IMR-90 (cell line): ENCODE results near the gene NOS1AP. TPM values are rescaled to one million over a fixed set of nuclear protein-coding genes. Genes with fewer than 3 reads are reported as not detected.

Experiments
- ATAC-seq: fragments of 200-7000 bp; cut with Tn5 transposase; 2 replicates; pipeline ENCODE4 v1.9.1; 2020; ENCODE audit warnings: low read depth, mild to moderate bottlenecking, moderate library complexity
- BruUV-seq: library from RNA; stranded (reverse); fragments of 400-500 nt; replicated peaks from 2 replicates; lab custom pipeline; 2021; lab: Mats Ljungman, UMichigan
- CTCF ChIA-PET: fragments of 300-600 bp; formaldehyde crosslinking; extraction: SDS; loops from one replicate; lab custom pipeline; 2021; ENCODE audit warnings: antibody characterized with exemption; lab: Yijun Ruan, JAX
- POLR2A ChIA-PET: fragments of 300-600 bp; sonication (Branson Sonifier 250); formaldehyde crosslinking; loops from one replicate; lab custom pipeline; 2022; ENCODE audit warnings: antibody characterized with exemption; ENCODE audit not compliant: unreplicated experiment; lab: Charles Lee
- DNase-seq: peaks from one replicate; pipeline ENCODE4 v3.0.0; 2013
- H2AFZ ChIP-seq: replicated peaks from 2 replicates; pipeline ENCODE3; 2013; ENCODE audit warnings: low read length, mild to moderate bottlenecking; ENCODE audit not compliant: poor library complexity
- H2AK5ac ChIP-seq: 2 replicates; pipeline ENCODE4 v1.6.1; 2013; ENCODE audit warnings: low read depth, low read length, inconsistent platforms
- H2AK9ac ChIP-seq: replicated peaks from 2 replicates; pipeline ENCODE3; 2013; ENCODE audit warnings: mild to moderate bottlenecking, low read depth, low read length, moderate library complexity; ENCODE audit not compliant: poor library complexity
- H2BK120ac ChIP-seq: 2 replicates; pipeline ENCODE4 v1.6.1; 2013; ENCODE audit warnings: low read depth, low read length, inconsistent platforms
- H2BK15ac ChIP-seq: 3 replicates; pipeline ENCODE4 v1.6.1; 2013; ENCODE audit warnings: low read depth, low read length, inconsistent platforms
- H2BK20ac ChIP-seq: 2 replicates; pipeline ENCODE4 v1.6.1; 2013; ENCODE audit warnings: low read depth, mild to moderate bottlenecking, inconsistent platforms, low read length, moderate library complexity
- H2BK5ac ChIP-seq: 2 replicates; pipeline ENCODE4 v1.6.1; 2013; ENCODE audit warnings: mild to moderate bottlenecking, low read depth, low read length, inconsistent platforms; ENCODE audit not compliant: poor library complexity, severe bottlenecking
- H3K14ac ChIP-seq: replicated peaks from 2 replicates; pipeline ENCODE4 v1.6.1; 2013; ENCODE audit warnings: low read depth, low read length, inconsistent platforms
- H3K18ac ChIP-seq: 2 replicates; pipeline ENCODE4 v1.6.1; 2013; ENCODE audit warnings: low read depth, low read length, control low read depth
- H3K23ac ChIP-seq: 2 replicates; pipeline ENCODE4 v1.6.1; 2013; ENCODE audit warnings: low read depth, low read length, inconsistent platforms
- H3K27ac ChIP-seq: 2 replicates; pipeline ENCODE4 v1.5.1; 2013; ENCODE audit warnings: mild to moderate bottlenecking, control low read depth, low read length; ENCODE audit not compliant: insufficient read depth
- H3K27me3 ChIP-seq: 2 replicates; pipeline ENCODE4 v1.6.1; 2013; ENCODE audit warnings: low read length; ENCODE audit not compliant: control insufficient read depth, insufficient read depth
- H3K36me3 ChIP-seq: 2 replicates; pipeline ENCODE4 v1.6.1; 2013; ENCODE audit warnings: low read length, mixed read lengths; ENCODE audit not compliant: control insufficient read depth, insufficient read depth
- H3K4ac ChIP-seq: 2 replicates; pipeline ENCODE4 v1.6.1; 2013; ENCODE audit warnings: low read depth, low read length, inconsistent platforms
- H3K4me1 ChIP-seq: 2 replicates; pipeline ENCODE4 v1.6.1; 2013; ENCODE audit warnings: low read length, mixed read lengths; ENCODE audit not compliant: control insufficient read depth, insufficient read depth
- H3K4me2 ChIP-seq: 2 replicates; pipeline ENCODE4 v1.6.1; 2013; ENCODE audit warnings: low read depth, mild to moderate bottlenecking, control low read depth, low read length, moderate library complexity
- H3K4me3 ChIP-seq: 2 replicates; pipeline ENCODE4 v1.5.1; 2013; ENCODE audit warnings: low read depth, mild to moderate bottlenecking, control low read depth, low read length, moderate library complexity; ENCODE audit not compliant: insufficient read depth
- H3K56ac ChIP-seq: 2 replicates; pipeline ENCODE4 v1.6.1; 2013; ENCODE audit warnings: low read length, inconsistent platforms; ENCODE audit not compliant: insufficient read depth; ENCODE audit errors: extremely low read depth
- H3K79me1 ChIP-seq, 2 experiments: 2 replicates each; pipeline ENCODE4 v1.6.1; 2013; ENCODE audit warnings: low read length in 2 of 2, inconsistent platforms in 1 of 2, low read depth in 1 of 2
- H3K9ac ChIP-seq: 2 replicates; pipeline ENCODE4 v1.6.1; 2013; ENCODE audit warnings: low read depth, low read length, control low read depth
- H3K9me1 ChIP-seq: 2 replicates; pipeline ENCODE4 v1.6.1; 2013; ENCODE audit warnings: low read length, inconsistent platforms; ENCODE audit not compliant: insufficient read depth
- H3K9me3 ChIP-seq: 2 replicates; pipeline ENCODE4 v1.6.1; 2013; ENCODE audit warnings: low read length; ENCODE audit not compliant: control insufficient read depth, insufficient read depth
- H4K20me1 ChIP-seq: 2 replicates; pipeline ENCODE4 v1.6.1; 2013; ENCODE audit warnings: low read length, inconsistent platforms; ENCODE audit not compliant: insufficient read depth
- H4K5ac ChIP-seq: 2 replicates; pipeline ENCODE4 v1.6.1; 2013; ENCODE audit warnings: mild to moderate bottlenecking, low read depth, low read length, control low read depth
- H4K8ac ChIP-seq, 2 experiments: 2 replicates each; pipeline ENCODE4 v1.6.1; 2013; ENCODE audit warnings: low read depth in 2 of 2, low read length in 2 of 2, control low read depth in 1 of 2, inconsistent platforms in 1 of 2
- H4K91ac ChIP-seq: 2 replicates; pipeline ENCODE4 v1.6.1; 2013; ENCODE audit warnings: low read depth, low read length, inconsistent platforms; ENCODE audit not compliant: insufficient read depth
- BHLHE40 ChIP-seq: fragments of 150-350 bp; IDR thresholded peaks from 2 replicates; pipeline ENCODE4 v1.6.1; 2016; ENCODE audit warnings: mild to moderate bottlenecking, low read depth, low read length
- CHD1 ChIP-seq: IDR thresholded peaks from 2 replicates; pipeline ENCODE4 v1.6.1; 2012; ENCODE audit warnings: low read depth, low read length, improper control_type of control experiment
- FOS ChIP-seq: fragments of 150-350 bp; IDR thresholded peaks from 2 replicates; pipeline ENCODE4 v1.6.1; 2016; ENCODE audit warnings: low read depth, low read length
- MAFK ChIP-seq: IDR thresholded peaks from 2 replicates; pipeline ENCODE4 v1.6.1; 2012; ENCODE audit warnings: low read depth, low read length, improper control_type of control experiment
- MXI1 ChIP-seq: IDR thresholded peaks from 2 replicates; pipeline ENCODE4 v1.6.1; 2012; ENCODE audit warnings: low read depth, mild to moderate bottlenecking, low read length, moderate library complexity, borderline replicate concordance
- NFE2L2 ChIP-seq: fragments of 150-350 bp; IDR thresholded peaks from 2 replicates; pipeline ENCODE4 v1.6.1; 2016; ENCODE audit warnings: low read depth, mild to moderate bottlenecking, low read length
- POLR2A ChIP-seq: IDR thresholded peaks from 2 replicates; pipeline ENCODE4 v1.6.1; 2012; ENCODE audit warnings: mild to moderate bottlenecking, low read depth, low read length
- RAD21 ChIP-seq: IDR thresholded peaks from 2 replicates; pipeline ENCODE4 v1.6.1; 2012; ENCODE audit warnings: low read length, improper control_type of control experiment
- RCOR1 ChIP-seq: IDR thresholded peaks from 2 replicates; pipeline ENCODE4 v1.6.1; 2012; ENCODE audit warnings: mild to moderate bottlenecking, low read length, improper control_type of control experiment; ENCODE audit not compliant: insufficient replicate concordance
- RFX5 ChIP-seq: IDR thresholded peaks from 2 replicates; pipeline ENCODE4 v1.8.0; 2012; ENCODE audit warnings: low read depth, mild to moderate bottlenecking, low read length, moderate library complexity
- SMC3 ChIP-seq: fragments of 150-350 bp; IDR thresholded peaks from 2 replicates; pipeline ENCODE4 v1.6.1; 2016; ENCODE audit warnings: low read depth, mild to moderate bottlenecking, antibody characterized with exemption, low read length, moderate library complexity
- WGBS, 2 experiments: methylation state at CpG; one replicate each; pipeline versions ENCODE4 v1.1.5 to v1.1.7; 2013; ENCODE audit warnings: missing lambda C conversion rate in 2 of 2; ENCODE audit not compliant: insufficient read length in 1 of 2; ENCODE audit errors: extremely low coverage in 2 of 2; 5-methylcytosine and 5-hydroxymethylcytosine counted together
- dilution Hi-C: fragments of 300-500 bp; cut with HindIII; formaldehyde crosslinking; loops from one replicate; pipeline ENCODE4 v1.14.3; 2018; ENCODE audit warnings: low sequenced_read_pairs; ENCODE audit not compliant: unreplicated experiment
- in situ Hi-C: fragments of 300-500 bp; cut with MboI; formaldehyde crosslinking; loops from 3 replicates; pipeline ENCODE4 v1.14.3; 2019; ENCODE audit warnings: low sequenced_read_pairs, inconsistent platforms, mixed read lengths
- intact Hi-C: fragments of 100-400 bp; cut with micrococcal nuclease; formaldehyde crosslinking; loops from 2 replicates; pipeline ENCODE4 v1.10.0; 2022
- polyA plus RNA-seq, 3 experiments: library from polyadenylated mRNA; depleted of rRNA; stranded (reverse); fragments of >200 nt; gene quantifications; 2 replicates each; pipeline ENCODE4 v1.2.3, GENCODE V29; 2012; ENCODE audit warnings: low replicate concordance in 1 of 3
- total RNA-seq: library from RNA; depleted of rRNA; stranded (reverse); fragments of >200 nt; gene quantifications from 2 replicates; pipeline ENCODE4 v1.2.3, GENCODE V29; 2012
- TF ChIP-seq, protein P1 (sequence below): fragments of 150-350 bp; IDR thresholded peaks from 2 replicates; pipeline ENCODE4 v1.6.1; 2017; ENCODE audit warnings: mild to moderate bottlenecking, antibody characterized with exemption, low read length, low read depth
- TF ChIP-seq, protein P2 (sequence below): fragments of 150-350 bp; IDR thresholded peaks from 2 replicates; pipeline ENCODE4 v1.6.1; 2016; ENCODE audit warnings: low read depth, mild to moderate bottlenecking, low read length, moderate library complexity, borderline replicate concordance

NOS1AP gene
- total and polyA plus RNA-seq, 2 of the 4 experiments (the other 2 are of a cell fraction): 0.18 to 0.19 TPM

DNA sequence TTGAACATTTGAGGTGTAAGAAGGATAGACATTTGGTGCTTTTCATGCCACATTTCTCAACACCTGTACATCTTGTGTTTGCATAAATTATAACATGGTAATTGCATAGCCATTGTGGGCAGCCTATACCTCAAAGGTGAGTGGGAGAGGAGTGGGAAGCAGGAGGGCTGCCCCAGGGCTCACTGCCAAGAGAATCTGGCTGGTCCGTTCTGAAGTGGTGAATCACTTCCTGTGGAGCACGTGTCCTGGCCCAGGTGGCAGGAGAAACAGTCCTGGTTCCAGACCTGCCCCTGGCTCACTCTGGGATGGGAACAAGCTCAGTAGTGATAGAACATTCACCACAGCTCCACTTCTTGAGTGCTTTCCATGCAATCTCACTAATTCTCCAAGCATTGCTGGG, 34.2 kb upstream of the NOS1AP start:
- Histone ChIP-seq H3K18ac (no peak overlapping the region), H3K79me1 (no peaks in the 10 kb centered on the region), H2AK9ac (no peak overlapping the region), H3K4me2 (no peak overlapping the region), H3K9me3 (no peaks in the 10 kb centered on the region), H4K91ac (no peak overlapping the region), H2BK5ac (no peak overlapping the region), H3K9me1 (no peaks in the 10 kb centered on the region), H2BK15ac (no peak overlapping the region), H2BK120ac (no peak overlapping the region), H3K36me3 (no peaks in the 10 kb centered on the region), H3K14ac (no peak overlapping the region; the same call in 1 of the 2 replicates), H4K20me1 (no peaks in the 10 kb centered on the region), H4K5ac (no peak overlapping the region), H2AK5ac (no peak overlapping the region), H3K4me1 (no peaks in the 10 kb centered on the region), H2AFZ (peak overlapping the region; percentile 53), H3K56ac (no peak overlapping the region), H3K4ac (no peak overlapping the region), H3K9ac (no peak overlapping the region), H4K8ac (no peak overlapping the region), H3K4me3 (no peak overlapping the region), H2BK20ac (peak overlapping the region; percentile 18; the same call in 1 of the 2 replicates), H3K23ac (no peak overlapping the region), H3K27me3 (peaks cover 23% of the 10 kb centered on the region), H3K27ac (no peak overlapping the region)
- ChIA-PET POLR2A (no interaction called here), CTCF (interaction anchor here (0.6 to 5.0 kb wide), 2 partner anchors 242 to 341 kb away, joined by 6 to 76 read pairs; partner anchors contain the start of gene SPATA46)
- dilution Hi-C loops (no loop called here), intact Hi-C loops (no loop called here), in situ Hi-C loops (loop anchor here (5.0 kb wide), 1 partner anchor 248 kb away; no protein-coding TSS in a partner anchor)
- no TSS peak for BruUV-seq
- WGBS, 2 experiments: no CpG with 5 or more reads among the region's 2 CpGs
- TF ChIP-seq RAD21: no peak
- no peak for TF ChIP-seq SMC3
- TF ChIP-seq MXI1: no peak
- TF ChIP-seq, protein P1, sequence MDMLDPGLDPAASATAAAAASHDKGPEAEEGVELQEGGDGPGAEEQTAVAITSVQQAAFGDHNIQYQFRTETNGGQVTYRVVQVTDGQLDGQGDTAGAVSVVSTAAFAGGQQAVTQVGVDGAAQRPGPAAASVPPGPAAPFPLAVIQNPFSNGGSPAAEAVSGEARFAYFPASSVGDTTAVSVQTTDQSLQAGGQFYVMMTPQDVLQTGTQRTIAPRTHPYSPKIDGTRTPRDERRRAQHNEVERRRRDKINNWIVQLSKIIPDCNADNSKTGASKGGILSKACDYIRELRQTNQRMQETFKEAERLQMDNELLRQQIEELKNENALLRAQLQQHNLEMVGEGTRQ: no peak
- TF ChIP-seq RCOR1: no peak
- no peak for TF ChIP-seq MAFK
- no peak for TF ChIP-seq POLR2A
- TF ChIP-seq RFX5: no peak
- no peak for TF ChIP-seq CHD1
- TF ChIP-seq BHLHE40: no peak
- TF ChIP-seq NFE2L2: no peak
- no peak for TF ChIP-seq FOS
- TF ChIP-seq, protein P2, sequence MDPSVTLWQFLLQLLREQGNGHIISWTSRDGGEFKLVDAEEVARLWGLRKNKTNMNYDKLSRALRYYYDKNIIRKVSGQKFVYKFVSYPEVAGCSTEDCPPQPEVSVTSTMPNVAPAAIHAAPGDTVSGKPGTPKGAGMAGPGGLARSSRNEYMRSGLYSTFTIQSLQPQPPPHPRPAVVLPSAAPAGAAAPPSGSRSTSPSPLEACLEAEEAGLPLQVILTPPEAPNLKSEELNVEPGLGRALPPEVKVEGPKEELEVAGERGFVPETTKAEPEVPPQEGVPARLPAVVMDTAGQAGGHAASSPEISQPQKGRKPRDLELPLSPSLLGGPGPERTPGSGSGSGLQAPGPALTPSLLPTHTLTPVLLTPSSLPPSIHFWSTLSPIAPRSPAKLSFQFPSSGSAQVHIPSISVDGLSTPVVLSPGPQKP: no peak
- ATAC-seq (no peak), DNase-seq (no peak)
